ENCODE data around the gene NAV1.

NAV1 gene

GRCh38 chr1:201565771-201566528 is 27.0 kb downstream of the NAV1 start:
- H3K27me3 ChIP-seq (ENCODE audit: control insufficient read depth, insufficient read depth, low read length): no peaks in the 10 kb centered on the region
- H3K4me3 ChIP-seq (ENCODE audit: low read length): no peak overlapping the region
- no peaks in the 10 kb centered on the region for H3K4me1 ChIP-seq (ENCODE audit: control insufficient read depth, low read depth, low read length)
- no peak overlapping the region for H3K9ac ChIP-seq (ENCODE audit: low read length)
- H3K27ac ChIP-seq (ENCODE audit: low read length): no peak overlapping the region
- no peaks in the 10 kb centered on the region for H3K9me3 ChIP-seq (ENCODE audit: control insufficient read depth, low read depth, low read length)
- H3K36me3 ChIP-seq (ENCODE audit: control insufficient read depth, low read depth, low read length): no peaks in the 10 kb centered on the region

- H3K27ac ChIP-seq (ENCODE audit: low read length): no peak overlapping the region
These were observed 27.5 kb downstream of the NAV1 start for GRCh38 chr1:201566529-201566823.

GRCh38 chr1:201566933-201567801 is 28.2 kb downstream of the NAV1 start:
- Histone ChIP-seq H3K36me3 (ENCODE audit: control insufficient read depth, low read depth, low read length) (no peaks in the 10 kb centered on the region), H3K9ac (ENCODE audit: low read length) (no peak overlapping the region), H3K27ac (ENCODE audit: low read length) (no peak overlapping the region), H3K9me3 (ENCODE audit: control insufficient read depth, low read depth, low read length) (no peaks in the 10 kb centered on the region), H3K27me3 (ENCODE audit: control insufficient read depth, insufficient read depth, low read length) (no peaks in the 10 kb centered on the region), H3K4me3 (ENCODE audit: low read length) (no peak overlapping the region), H3K4me1 (ENCODE audit: control insufficient read depth, low read depth, low read length) (no peaks in the 10 kb centered on the region)

More at GRCh38 chr1:201566529-201566823, 27.5 kb downstream of the NAV1 start:
- no peak overlapping the region for H3K9ac ChIP-seq (ENCODE audit: low read length)
- no peaks in the 10 kb centered on the region for H3K36me3 ChIP-seq (ENCODE audit: control insufficient read depth, low read depth, low read length)
- no peaks in the 10 kb centered on the region for H3K9me3 ChIP-seq (ENCODE audit: control insufficient read depth, low read depth, low read length)
- no peaks in the 10 kb centered on the region for H3K4me1 ChIP-seq (ENCODE audit: control insufficient read depth, low read depth, low read length)
- H3K4me3 ChIP-seq (ENCODE audit: low read length): no peak overlapping the region
- H3K27me3 ChIP-seq (ENCODE audit: control insufficient read depth, insufficient read depth, low read length): no peaks in the 10 kb centered on the region

- H3K9me3 ChIP-seq (ENCODE audit: control insufficient read depth, low read depth, low read length): no peaks in the 10 kb centered on the region
- no peak overlapping the region for H3K4me3 ChIP-seq (ENCODE audit: low read length)
- no peaks in the 10 kb centered on the region for H3K36me3 ChIP-seq (ENCODE audit: control insufficient read depth, low read depth, low read length)
- H3K27me3 ChIP-seq (ENCODE audit: control insufficient read depth, insufficient read depth, low read length): no peaks in the 10 kb centered on the region
- H3K9ac ChIP-seq (ENCODE audit: low read length): no peak overlapping the region
- H3K27ac ChIP-seq (ENCODE audit: low read length): no peak overlapping the region
- no peaks in the 10 kb centered on the region for H3K4me1 ChIP-seq (ENCODE audit: control insufficient read depth, low read depth, low read length)
These were observed 29.3 kb downstream of the NAV1 start for GRCh38 chr1:201568265-201568664.

- H3K9me3 ChIP-seq (ENCODE audit: control insufficient read depth, low read depth, low read length): no peaks in the 10 kb centered on the region
- no peak overlapping the region for H3K9ac ChIP-seq (ENCODE audit: low read length)
- H3K27ac ChIP-seq (ENCODE audit: low read length): no peak overlapping the region
- H3K4me3 ChIP-seq (ENCODE audit: low read length): no peak overlapping the region
- no peaks in the 10 kb centered on the region for H3K4me1 ChIP-seq (ENCODE audit: control insufficient read depth, low read depth, low read length)
- H3K36me3 ChIP-seq (ENCODE audit: control insufficient read depth, low read depth, low read length): no peaks in the 10 kb centered on the region
- H3K27me3 ChIP-seq (ENCODE audit: control insufficient read depth, insufficient read depth, low read length): no peaks in the 10 kb centered on the region
These were observed 29.9 kb downstream of the NAV1 start for GRCh38 chr1:201568859-201569294.

GRCh38 chr1:201570181-201570885 is 31.4 kb downstream of the NAV1 start:
- H3K4me1 ChIP-seq (ENCODE audit: control insufficient read depth, low read depth, low read length): no peaks in the 10 kb centered on the region
- H3K9me3 ChIP-seq (ENCODE audit: control insufficient read depth, low read depth, low read length): no peaks in the 10 kb centered on the region
- no peak overlapping the region for H3K9ac ChIP-seq (ENCODE audit: low read length)
- no peaks in the 10 kb centered on the region for H3K36me3 ChIP-seq (ENCODE audit: control insufficient read depth, low read depth, low read length)
- H3K4me3 ChIP-seq (ENCODE audit: low read length): no peak overlapping the region
- no peaks in the 10 kb centered on the region for H3K27me3 ChIP-seq (ENCODE audit: control insufficient read depth, insufficient read depth, low read length)
- no peak overlapping the region for H3K27ac ChIP-seq (ENCODE audit: low read length)

GRCh38 chr1:201570886-201571624 is 32.1 kb downstream of the NAV1 start:
- H3K36me3 ChIP-seq (ENCODE audit: control insufficient read depth, low read depth, low read length): no peaks in the 10 kb centered on the region
- H3K9ac ChIP-seq (ENCODE audit: low read length): no peak overlapping the region
- H3K9me3 ChIP-seq (ENCODE audit: control insufficient read depth, low read depth, low read length): no peaks in the 10 kb centered on the region
- no peak overlapping the region for H3K4me3 ChIP-seq (ENCODE audit: low read length)
- no peaks in the 10 kb centered on the region for H3K27me3 ChIP-seq (ENCODE audit: control insufficient read depth, insufficient read depth, low read length)
- no peak overlapping the region for H3K27ac ChIP-seq (ENCODE audit: low read length)
- H3K4me1 ChIP-seq (ENCODE audit: control insufficient read depth, low read depth, low read length): no peaks in the 10 kb centered on the region

GRCh38 chr1:201573030-201573429 is 34.1 kb downstream of the NAV1 start:
- Histone ChIP-seq H3K9me3 (ENCODE audit: control insufficient read depth, low read depth, low read length) (no peaks in the 10 kb centered on the region), H3K27me3 (ENCODE audit: control insufficient read depth, insufficient read depth, low read length) (no peaks in the 10 kb centered on the region), H3K4me1 (ENCODE audit: control insufficient read depth, low read depth, low read length) (no peaks in the 10 kb centered on the region), H3K36me3 (ENCODE audit: control insufficient read depth, low read depth, low read length) (no peaks in the 10 kb centered on the region), H3K9ac (ENCODE audit: low read length) (no peak overlapping the region), H3K4me3 (ENCODE audit: low read length) (no peak overlapping the region), H3K27ac (ENCODE audit: low read length) (no peak overlapping the region)

- H3K27ac ChIP-seq (ENCODE audit: low read length): no peak overlapping the region
- no peaks in the 10 kb centered on the region for H3K4me1 ChIP-seq (ENCODE audit: control insufficient read depth, low read depth, low read length)
- H3K9ac ChIP-seq (ENCODE audit: low read length): no peak overlapping the region
- no peaks in the 10 kb centered on the region for H3K9me3 ChIP-seq (ENCODE audit: control insufficient read depth, low read depth, low read length)
- H3K27me3 ChIP-seq (ENCODE audit: control insufficient read depth, insufficient read depth, low read length): no peaks in the 10 kb centered on the region
- H3K4me3 ChIP-seq (ENCODE audit: low read length): no peak overlapping the region
- no peaks in the 10 kb centered on the region for H3K36me3 ChIP-seq (ENCODE audit: control insufficient read depth, low read depth, low read length)
These were observed 35.0 kb downstream of the NAV1 start for GRCh38 chr1:201573923-201574322.

- no peaks in the 10 kb centered on the region for H3K36me3 ChIP-seq (ENCODE audit: control insufficient read depth, low read depth, low read length)
- H3K4me1 ChIP-seq (ENCODE audit: control insufficient read depth, low read depth, low read length): no peaks in the 10 kb centered on the region
- H3K27ac ChIP-seq (ENCODE audit: low read length): no peak overlapping the region
- no peaks in the 10 kb centered on the region for H3K9me3 ChIP-seq (ENCODE audit: control insufficient read depth, low read depth, low read length)
- no peak overlapping the region for H3K9ac ChIP-seq (ENCODE audit: low read length)
- no peaks in the 10 kb centered on the region for H3K27me3 ChIP-seq (ENCODE audit: control insufficient read depth, insufficient read depth, low read length)
- no peak overlapping the region for H3K4me3 ChIP-seq (ENCODE audit: low read length)
These were observed 37.0 kb downstream of the NAV1 start for GRCh38 chr1:201575912-201576311.

GRCh38 chr1:201576914-201577313 is 38.0 kb downstream of the NAV1 start:
- no peaks in the 10 kb centered on the region for H3K9me3 ChIP-seq (ENCODE audit: control insufficient read depth, low read depth, low read length)
- H3K27me3 ChIP-seq (ENCODE audit: control insufficient read depth, insufficient read depth, low read length): no peaks in the 10 kb centered on the region
- H3K4me1 ChIP-seq (ENCODE audit: control insufficient read depth, low read depth, low read length): no peaks in the 10 kb centered on the region
- H3K27ac ChIP-seq (ENCODE audit: low read length): no peak overlapping the region
- H3K9ac ChIP-seq (ENCODE audit: low read length): no peak overlapping the region
- H3K4me3 ChIP-seq (ENCODE audit: low read length): no peak overlapping the region
- no peaks in the 10 kb centered on the region for H3K36me3 ChIP-seq (ENCODE audit: control insufficient read depth, low read depth, low read length)
